ENCODE data around the gene FLNB. TPM values are rescaled to one million over a fixed set of nuclear protein-coding genes. Genes with fewer than 3 reads are reported as not detected.

FLNB gene
- total and polyA plus RNA-seq, 10 of the 15 experiments (the other 5 are each of a cell fraction or from before 2014, with no cell fraction given) = 13.6 to 51.8 (median 26.4) TPM

GRCh38 chr3:57967590-57967989, 40.6 kb upstream of the FLNB start (continued):
- TF ChIP-seq, protein P1, sequence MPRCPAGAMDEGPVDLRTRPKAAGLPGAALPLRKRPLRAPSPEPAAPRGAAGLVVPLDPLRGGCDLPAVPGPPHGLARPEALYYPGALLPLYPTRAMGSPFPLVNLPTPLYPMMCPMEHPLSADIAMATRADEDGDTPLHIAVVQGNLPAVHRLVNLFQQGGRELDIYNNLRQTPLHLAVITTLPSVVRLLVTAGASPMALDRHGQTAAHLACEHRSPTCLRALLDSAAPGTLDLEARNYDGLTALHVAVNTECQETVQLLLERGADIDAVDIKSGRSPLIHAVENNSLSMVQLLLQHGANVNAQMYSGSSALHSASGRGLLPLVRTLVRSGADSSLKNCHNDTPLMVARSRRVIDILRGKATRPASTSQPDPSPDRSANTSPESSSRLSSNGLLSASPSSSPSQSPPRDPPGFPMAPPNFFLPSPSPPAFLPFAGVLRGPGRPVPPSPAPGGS (IDR thresholded peaks at IDR 0.05; ENCODE audit: borderline replicate concordance, insufficient read depth, low read depth, low read length, poor library complexity, severe bottlenecking) = no peak
- TF ChIP-seq NRF1 (conservative IDR thresholded peaks at IDR 0.05; ENCODE audit: low read depth, low read length) (no peak), IKZF2 (IDR thresholded peaks at IDR 0.05) (no peak), FOXM1 (IDR thresholded peaks at IDR 0.05; ENCODE audit: low read depth, low read length) (no peak), CHD4 (IDR thresholded peaks at IDR 0.05) (no peak)

- no peak for FAIRE-seq
- no peak for ATAC-seq
- in situ Hi-C loops (cut with MboI) = no loop called here
- no peak overlapping the region for H3K4me2 ChIP-seq (ENCODE audit: control insufficient read depth, insufficient read depth)
- ChIA-PET CTCF (interaction anchor here (0.6 to 1.5 kb wide), 4 partner anchors 17 to 40 kb away, joined by 3 to 4 read pairs (median 3); no protein-coding TSS in a partner anchor), POLR2A (no interaction called here), RAD21 (ENCODE audit: unreplicated experiment) (no interaction called here), SMC1A (ENCODE audit: uncharacterized antibody, unreplicated experiment) (interaction anchor here (0.6 to 1.9 kb wide), 4 partner anchors 9 to 136 kb away, joined by 3 to 4 read pairs (median 4); no protein-coding TSS in a partner anchor)
- no peak overlapping the region for H2AFZ ChIP-seq (ENCODE audit: control insufficient read depth, low read depth, low read length)
- no peaks in the 10 kb centered on the region for H4K20me1 ChIP-seq (ENCODE audit: control insufficient read depth, insufficient read depth)
- DNase-seq (ENCODE audit: low read depth, low spot score) = no peak
- H3K4me3 ChIP-seq = no peak overlapping the region
- no TSS peak for BruUV-seq (replicated peaks)
- H3K36me3 ChIP-seq (ENCODE audit: control insufficient read depth in 2 of 2, insufficient read depth in 2 of 2, low read length in 1 of 2) = no peaks in the 10 kb centered on the region
- no peak overlapping the region for H3K9ac ChIP-seq (ENCODE audit: control insufficient read depth, insufficient read depth, low read length)
- H3K9me3 ChIP-seq (replicated peaks; ENCODE audit: control insufficient read depth, insufficient read depth, low read length) = no peaks in the 10 kb centered on the region
- intact Hi-C loops (cut with micrococcal nuclease; ENCODE audit: unreplicated experiment) = no loop called here
- no peaks in the 10 kb centered on the region for H3K27me3 ChIP-seq (replicated peaks in 1 of 2; ENCODE audit: control insufficient read depth in 2 of 2, insufficient read depth in 2 of 2, low read length in 1 of 2)
- H3K4me1 ChIP-seq (ENCODE audit: control insufficient read depth, insufficient read depth, low read length) = no peaks in the 10 kb centered on the region
- WGBS (ENCODE audit: insufficient coverage, insufficient replicate concordance, low lambda C conversion rate, missing lambda C conversion rate) = 71% methylated on average over 5 of the region's 5 CpGs
- no peak overlapping the region for H3K27ac ChIP-seq (ENCODE audit: control insufficient read depth, insufficient read depth)
- no peaks in the 10 kb centered on the region for H3K79me2 ChIP-seq (ENCODE audit: control insufficient read depth, insufficient read depth, low read length)
- no peak for TF ChIP-seq FOXK2 (IDR thresholded peaks at IDR 0.05)
- no peak for TF ChIP-seq FOXM1 (IDR thresholded peaks at IDR 0.05; ENCODE audit: low read depth, low read length)
- TF ChIP-seq, protein P1 (IDR thresholded peaks at IDR 0.05; ENCODE audit: borderline replicate concordance, insufficient read depth, low read depth, low read length, poor library complexity, severe bottlenecking) = no peak
- TF ChIP-seq CTCF (IDR thresholded peaks at IDR 0.05 in 2 of 3, conservative IDR thresholded peaks at IDR 0.05 in 1 of 3; ENCODE audit: control insufficient read depth in 2 of 3, extremely low read depth in 1 of 3, insufficient read depth in 1 of 3, low read depth in 3 of 3, low read length in 3 of 3) = no peak
- TF ChIP-seq NFIC (IDR thresholded peaks at IDR 0.05; ENCODE audit: low read depth, low read length) = no peak
- TF ChIP-seq MTA2 (IDR thresholded peaks at IDR 0.05; ENCODE audit: low read depth) = no peak
- no peak for TF ChIP-seq BCLAF1 (IDR thresholded peaks at IDR 0.05)
- TF ChIP-seq GABPA (IDR thresholded peaks at IDR 0.05; ENCODE audit: low read depth) = no peak
- no peak for TF ChIP-seq IRF5 (IDR thresholded peaks at IDR 0.05; ENCODE audit: borderline replicate concordance)
- TF ChIP-seq NR2F1 (conservative IDR thresholded peaks at IDR 0.05) = no peak
Measured at GRCh38 chr3:57968501-57968900, 39.7 kb upstream of the FLNB start.

All from GM12878 (cell line).